Activated CD8-positive, alpha-beta memory T cell treated with anti-CD3 and anti-CD28 coated beads for 4 hours (primary cell): Measurements from ENCODE around the gene CXCR5.
A peak's percentile ranks its signal among the peaks of the same experiment; 100 is the strongest.
"Not testable (repeated sequence)": the region's sequence is repeated elsewhere in the genome, so short reads cannot be mapped to it uniquely, and the experiment has no call there.

Source experiments
- DNase-seq, 2 donors: peaks; one replicate each; pipeline ENCODE4 v3.0.0-alpha.2; 2020; ENCODE audit warnings: low read depth in 2 of 2

Gene CXCR5

GRCh38 chr11:118883368-118884071, at the start of gene CXCR5:
CXCR5 (plus strand) TSS chr11:118883892; CDS start chr11:118883942, 50 bp downstream.
- no peak for DNase-seq

- no peak for DNase-seq
These were observed 49.2 kb upstream of the CXCR5 start for GRCh38 chr11:118834427-118835028.

GRCh38 chr11:118837868-118838267, 45.8 kb upstream of the CXCR5 start:
- DNase-seq, result no peak

GRCh38 chr11:118838905-118839553, 44.7 kb upstream of the CXCR5 start:
- no peak for DNase-seq

GRCh38 chr11:118841469-118842242, 42.0 kb upstream of the CXCR5 start:
- DNase-seq, result peak; percentile 3 to 14

GRCh38 chr11:118842369-118842768, 41.3 kb upstream of the CXCR5 start:
- no peak for DNase-seq

- DNase-seq, result not testable (repeated sequence)
These were observed 40.8 kb upstream of the CXCR5 start for GRCh38 chr11:118842843-118843242.

- DNase-seq, result no peak
These were observed 40.1 kb upstream of the CXCR5 start for GRCh38 chr11:118843565-118843964.

GRCh38 chr11:118845369-118845768, 38.3 kb upstream of the CXCR5 start:
- DNase-seq, result no peak

- no peak for DNase-seq
These were observed 37.3 kb upstream of the CXCR5 start for GRCh38 chr11:118846181-118846935.

GRCh38 chr11:118849825-118850224, 33.9 kb upstream of the CXCR5 start:
- no peak for DNase-seq

GRCh38 chr11:118851970-118852369, 31.7 kb upstream of the CXCR5 start:
- DNase-seq, result no peak

- DNase-seq, result no peak
These were observed 30.0 kb upstream of the CXCR5 start for GRCh38 chr11:118853678-118854077.

- DNase-seq, result no peak
These were observed 27.4 kb upstream of the CXCR5 start for GRCh38 chr11:118856314-118856713.

GRCh38 chr11:118857385-118857784, 26.3 kb upstream of the CXCR5 start:
- no peak for DNase-seq

- DNase-seq, result no peak
These were observed 23.7 kb upstream of the CXCR5 start for GRCh38 chr11:118859973-118860372.

GRCh38 chr11:118868659-118869058, 15.0 kb upstream of the CXCR5 start:
- no peak for DNase-seq

- DNase-seq, result no peak
These were observed 13.0 kb upstream of the CXCR5 start for GRCh38 chr11:118870396-118871343.

GRCh38 chr11:118872403-118872821, 11.3 kb upstream of the CXCR5 start:
- DNase-seq, result no peak

GRCh38 chr11:118873804-118874203, 9.9 kb upstream of the CXCR5 start:
- no peak for DNase-seq
